HG03342 (cell line): ENCODE measurements around the gene CIB4.
"Not testable (repeated sequence)": the region's sequence is repeated elsewhere in the genome, so short reads cannot be mapped to it uniquely, and the experiment has no call there.

Experiments
- ATAC-seq: cut with Tn5 transposase; IDR thresholded peaks from one replicate; pipeline ENCODE4 v1.9.1; 2021; ENCODE audit warnings: mild to moderate bottlenecking, moderate library complexity; ENCODE audit not compliant: unreplicated experiment

Gene CIB4

DNA sequence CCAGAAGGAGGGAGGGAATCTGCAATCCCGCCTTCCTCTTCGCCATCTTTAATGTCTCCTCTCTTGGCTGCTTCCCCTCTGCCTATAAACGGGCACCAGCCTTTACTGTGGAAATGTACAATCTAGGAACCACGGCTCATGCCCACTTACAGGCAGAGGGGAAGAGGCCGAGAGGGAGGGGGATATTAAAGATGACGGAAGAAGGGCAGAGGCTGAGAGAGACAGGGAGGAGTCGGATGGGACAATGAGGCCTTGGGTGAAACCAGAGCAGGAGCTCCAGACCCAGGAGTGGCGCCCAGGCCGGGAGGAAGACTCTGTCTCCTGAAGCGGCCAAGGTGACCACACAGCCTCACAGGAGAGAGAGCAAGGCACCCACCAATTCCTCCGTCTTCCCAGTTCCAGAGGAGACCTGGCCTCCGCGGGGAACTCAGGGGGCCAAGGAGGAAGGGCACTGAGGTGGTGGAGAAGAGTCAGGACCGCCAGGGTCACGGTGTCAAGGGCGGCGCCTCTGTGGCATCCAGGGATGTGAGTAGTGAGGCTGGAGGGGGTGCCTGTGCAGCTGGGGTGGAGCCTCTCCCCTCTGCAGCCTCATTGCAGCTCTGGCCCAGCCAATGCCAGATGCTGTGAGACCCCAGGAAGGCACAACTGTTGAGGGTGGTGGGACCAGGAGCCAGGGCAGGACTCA lies 67.8 kb downstream of the CIB4 start:
- ATAC-seq, result no peak

DNA sequence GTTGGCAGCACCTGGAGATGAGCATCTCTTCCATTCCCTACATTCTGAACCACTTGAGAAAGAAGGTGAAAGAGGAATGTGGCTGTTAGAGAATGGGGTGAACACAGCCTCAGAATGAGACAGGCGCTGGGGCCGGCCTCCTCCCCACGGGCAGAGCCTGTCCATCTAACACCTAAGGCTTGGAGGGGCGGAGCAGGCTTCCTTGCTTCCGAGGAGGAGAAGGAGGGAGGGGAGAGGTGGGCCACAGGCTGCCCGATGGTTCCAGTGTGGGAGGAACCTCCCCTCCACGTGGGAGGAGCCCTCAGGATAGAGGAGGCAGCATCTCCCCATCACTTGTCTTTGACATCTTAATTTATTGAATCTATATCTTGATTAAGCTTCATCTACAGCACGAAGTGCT lies 68.6 kb downstream of the CIB4 start:
- ATAC-seq, result no peak

DNA sequence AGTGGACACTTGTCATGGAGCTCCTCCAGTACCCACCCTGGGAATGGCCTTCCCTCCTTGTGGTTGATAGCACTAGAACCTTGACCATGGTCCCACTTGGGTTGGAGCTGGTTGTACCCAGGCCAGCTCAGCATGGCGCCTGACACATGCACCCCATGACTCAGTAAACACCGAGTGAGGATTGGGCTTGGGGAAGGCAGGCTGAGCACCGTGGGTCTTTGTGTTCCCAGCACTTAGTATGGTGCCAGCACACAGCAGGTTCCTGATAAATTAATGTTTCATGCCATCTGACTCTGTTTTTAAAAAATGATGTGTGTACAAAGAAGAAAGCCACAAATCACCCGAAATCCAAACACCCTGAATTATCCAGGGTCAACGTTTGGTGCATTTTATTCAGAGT lies 69.8 kb downstream of the CIB4 start:
- ATAC-seq, result no peak

DNA sequence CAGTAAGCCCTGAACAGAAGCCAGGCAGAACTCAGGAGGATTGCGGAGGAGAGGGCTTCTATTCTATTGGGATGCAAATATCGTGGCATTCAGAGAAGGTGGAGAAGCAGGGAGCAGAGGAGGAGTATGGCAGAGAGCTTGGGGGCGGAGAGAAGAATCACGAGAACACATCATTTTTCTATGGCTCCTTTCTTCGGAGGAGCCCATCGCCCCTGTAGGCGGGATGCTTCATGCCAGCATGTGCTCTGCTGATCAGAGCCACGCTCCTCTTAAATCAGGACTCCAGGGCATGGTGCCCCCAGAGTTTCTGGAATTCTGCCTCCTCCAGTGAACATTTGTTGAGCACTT lies 71.1 kb downstream of the CIB4 start:
- ATAC-seq, result no peak

DNA sequence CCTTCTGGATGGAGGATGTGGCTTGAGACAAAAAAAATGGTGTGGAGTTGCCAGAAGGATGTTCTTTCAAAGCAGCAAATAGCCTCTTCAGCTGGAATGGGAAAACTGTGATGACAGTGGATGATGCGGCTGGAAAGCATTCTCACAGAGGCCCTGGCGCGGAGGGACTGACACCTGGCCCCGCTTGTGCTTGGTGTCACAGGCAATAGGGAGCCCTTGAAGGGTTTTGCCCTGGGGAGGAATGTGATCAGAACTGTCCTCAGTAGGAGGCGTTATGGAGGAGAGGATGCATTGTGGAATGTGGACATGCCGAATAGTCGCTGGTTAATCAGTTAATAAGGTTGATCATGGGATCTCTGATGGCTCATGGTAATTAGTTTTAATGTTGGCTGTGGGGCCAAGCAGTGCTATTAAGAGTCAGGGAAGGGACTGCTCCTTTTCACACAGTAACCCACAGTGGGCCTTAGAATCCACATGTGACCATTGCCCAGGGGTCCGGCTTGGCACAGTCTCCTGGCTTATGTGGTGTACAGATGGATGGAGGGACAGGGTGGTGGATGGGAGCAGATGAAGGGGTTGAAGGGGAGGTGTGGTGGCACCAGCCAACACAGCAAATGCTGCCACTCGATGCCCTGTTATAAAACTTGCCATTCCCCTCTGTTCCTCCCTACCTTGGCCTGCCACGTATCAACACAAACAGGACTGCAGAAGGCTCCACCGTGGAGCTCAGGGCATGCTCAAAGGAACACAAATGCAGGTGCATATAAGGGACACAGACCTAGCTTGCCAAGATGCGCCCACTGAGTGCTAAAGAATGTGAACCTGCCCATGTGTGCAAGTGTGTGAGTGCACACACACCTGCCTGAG lies 71.7 kb downstream of the CIB4 start:
- no peak for ATAC-seq

DNA sequence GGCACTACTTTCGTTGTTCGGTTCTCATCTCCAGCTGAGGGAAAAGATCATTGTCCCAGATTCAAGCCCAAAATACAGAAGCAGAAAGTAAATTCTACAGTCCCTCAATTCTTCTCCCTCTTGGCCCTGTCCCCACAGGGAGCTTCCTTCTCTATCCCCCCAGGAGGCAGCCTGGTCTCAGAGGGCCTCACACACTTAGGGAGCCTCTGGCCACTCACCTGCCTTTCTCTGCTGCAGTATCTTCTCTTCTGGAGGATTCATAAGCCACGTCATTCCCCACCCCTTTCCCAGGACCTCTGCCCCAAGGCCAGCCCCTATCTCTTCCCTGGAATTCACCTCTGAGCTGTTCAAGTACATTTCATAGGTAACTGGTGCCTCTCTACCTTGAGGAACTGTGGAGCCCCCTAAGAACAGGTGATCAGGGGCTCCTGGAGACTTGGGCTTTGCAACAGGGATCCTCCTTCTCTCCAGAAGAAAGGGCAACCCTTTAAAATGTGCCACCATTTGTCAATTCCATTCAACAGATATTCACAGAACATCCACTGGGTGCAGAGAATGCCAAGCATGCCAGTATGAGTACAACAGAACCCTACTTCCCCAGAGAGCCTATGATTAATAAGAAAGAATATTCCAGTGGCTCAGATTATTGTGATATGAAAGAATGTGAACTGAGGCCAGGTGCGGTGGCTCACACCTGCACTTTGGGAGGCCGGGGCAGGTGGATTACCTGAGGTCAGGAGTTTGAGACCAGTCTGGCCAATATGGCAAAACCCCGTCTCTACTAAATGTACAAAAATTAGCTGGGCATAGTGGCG lies 72.9 kb downstream of the CIB4 start:
- ATAC-seq, result no peak

DNA sequence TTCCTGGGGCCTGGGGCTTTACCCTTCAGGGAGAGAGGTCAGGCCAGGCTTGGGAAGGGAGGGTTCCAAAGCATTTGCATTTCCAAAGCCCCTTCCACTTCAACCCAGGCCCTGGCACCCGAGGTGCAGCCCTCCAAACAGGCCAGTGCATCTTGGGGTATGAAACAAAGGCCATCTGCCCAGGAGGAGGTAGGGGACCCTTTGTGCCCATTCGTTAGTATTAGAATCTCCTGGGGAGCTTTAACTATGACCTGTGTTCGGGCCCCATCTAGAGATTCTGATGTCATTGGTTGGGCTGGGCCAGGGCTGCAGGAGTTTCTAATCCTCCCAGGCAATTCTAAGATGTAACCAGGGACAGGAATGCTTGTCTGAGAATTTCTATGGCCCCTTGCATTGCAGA lies 73.6 kb downstream of the CIB4 start:
- ATAC-seq, result no peak

DNA sequence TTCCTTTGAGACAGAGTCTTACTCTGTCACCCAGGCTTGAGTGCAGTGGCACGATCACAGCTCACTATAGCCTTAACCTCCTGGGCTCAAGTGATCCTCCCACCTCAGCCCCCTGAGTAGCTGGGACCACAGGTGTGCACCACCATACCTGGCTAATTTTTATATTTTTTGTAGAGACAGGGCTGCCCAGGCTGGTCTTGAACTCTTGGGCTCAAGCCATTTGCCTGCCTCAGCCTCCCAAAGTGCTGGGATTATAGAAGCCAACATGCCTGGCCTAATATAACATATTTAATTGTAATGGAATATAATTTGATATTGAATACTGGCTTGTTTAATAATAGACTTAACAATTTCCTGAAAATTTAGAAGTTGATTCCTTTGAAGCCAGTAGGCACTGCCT lies 74.4 kb downstream of the CIB4 start:
- ATAC-seq, result not testable (repeated sequence)

DNA sequence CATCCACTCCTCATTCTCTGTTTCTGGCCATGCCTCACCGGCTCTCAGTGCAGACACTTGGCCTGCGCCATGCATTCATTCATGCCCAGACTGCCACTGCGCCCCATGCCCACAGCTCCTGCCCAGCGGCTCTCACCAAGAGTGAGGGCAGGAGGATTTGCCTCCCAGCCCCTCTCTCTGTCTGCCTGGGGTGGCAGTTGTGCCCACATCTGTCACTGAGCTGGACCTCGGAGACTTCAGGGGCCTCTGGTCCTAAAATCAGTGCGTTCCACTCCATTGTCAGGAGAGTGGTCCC lies 75.1 kb downstream of the CIB4 start:
- ATAC-seq, result no peak

DNA sequence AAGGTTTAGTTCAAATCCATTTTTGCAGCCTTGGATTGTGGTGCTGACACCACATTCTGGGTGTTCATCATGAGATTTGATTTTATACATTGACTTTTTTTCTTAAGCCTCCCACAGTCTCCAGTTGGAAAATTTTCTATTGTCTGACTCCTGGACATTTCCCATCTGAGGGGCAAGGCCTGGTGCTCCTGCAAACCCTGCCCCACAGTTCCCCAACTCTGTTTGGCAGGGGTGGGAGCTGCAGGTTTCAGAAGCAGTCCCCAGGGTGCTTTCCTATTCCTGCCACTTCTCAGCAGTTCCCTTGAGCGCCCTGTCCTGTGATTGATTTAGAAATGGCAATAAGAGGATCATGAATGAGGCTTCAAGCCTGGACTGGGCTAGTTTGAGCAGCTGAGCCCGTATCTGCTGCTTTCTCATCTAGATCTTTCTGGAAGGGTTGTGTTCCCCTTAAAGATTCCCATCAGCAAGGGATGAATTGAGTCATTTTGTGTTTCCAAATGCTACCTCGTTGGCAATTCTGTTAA lies 77.0 kb downstream of the CIB4 start:
- ATAC-seq, result no peak

DNA sequence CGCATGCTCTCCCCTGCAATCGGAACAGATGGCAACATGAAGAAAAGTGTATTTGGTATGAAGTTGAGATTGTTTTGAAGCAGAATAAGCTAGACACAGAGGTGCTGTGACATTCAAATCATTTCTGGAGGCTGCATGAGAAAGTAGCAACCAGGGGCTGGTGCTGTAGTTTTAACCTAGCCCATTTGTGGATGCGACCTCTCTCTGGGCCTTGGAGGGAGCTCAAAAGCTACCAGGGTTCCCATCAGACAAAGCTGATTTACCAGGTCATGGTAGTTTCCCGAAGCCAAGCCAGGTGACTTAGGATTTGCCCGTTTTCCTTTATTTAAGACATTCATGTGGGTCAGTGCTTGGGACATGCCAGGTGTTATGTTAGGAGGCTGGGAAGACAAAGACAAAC lies 77.5 kb downstream of the CIB4 start:
- no peak for ATAC-seq

DNA sequence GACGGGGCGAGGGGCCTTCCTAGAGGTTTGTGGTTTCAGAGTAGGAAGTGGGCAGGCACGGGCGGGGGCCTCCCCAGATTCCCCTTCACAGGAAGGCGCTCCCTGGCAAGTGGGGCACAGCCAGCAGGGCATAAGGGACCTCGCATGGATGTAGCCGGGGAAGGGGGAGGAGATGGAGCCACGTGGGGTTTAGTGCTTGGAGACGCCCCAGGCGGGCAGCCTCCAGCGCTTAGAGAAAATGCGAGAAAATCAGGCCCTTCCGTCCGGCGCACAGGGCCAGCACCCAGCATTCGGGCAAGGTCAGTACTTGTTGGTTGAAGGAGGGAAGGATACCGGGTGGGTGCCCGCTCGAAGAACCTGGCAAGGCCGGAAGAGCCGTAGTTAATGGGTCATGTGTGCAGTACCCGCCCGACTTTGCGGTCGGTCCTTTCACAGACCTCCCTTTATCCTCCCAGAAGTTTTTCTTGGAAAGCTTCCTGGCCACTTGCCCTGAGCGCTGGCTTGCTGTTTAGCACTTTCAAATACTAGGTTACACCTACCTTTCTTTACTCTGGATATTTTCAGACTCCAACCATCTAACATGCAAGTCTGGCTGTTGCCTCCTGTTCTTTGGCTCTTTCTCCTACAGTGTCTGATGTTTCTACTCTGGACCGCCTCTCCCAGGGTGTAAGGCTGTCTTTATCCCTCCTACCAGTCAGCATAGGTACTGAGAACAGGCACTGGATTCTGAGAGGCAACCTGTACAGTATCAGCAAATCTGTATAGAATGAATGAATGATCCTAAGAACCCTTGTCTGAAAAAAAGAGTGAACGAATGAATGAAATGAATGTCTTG lies 78.1 kb downstream of the CIB4 start:
- no peak for ATAC-seq

DNA sequence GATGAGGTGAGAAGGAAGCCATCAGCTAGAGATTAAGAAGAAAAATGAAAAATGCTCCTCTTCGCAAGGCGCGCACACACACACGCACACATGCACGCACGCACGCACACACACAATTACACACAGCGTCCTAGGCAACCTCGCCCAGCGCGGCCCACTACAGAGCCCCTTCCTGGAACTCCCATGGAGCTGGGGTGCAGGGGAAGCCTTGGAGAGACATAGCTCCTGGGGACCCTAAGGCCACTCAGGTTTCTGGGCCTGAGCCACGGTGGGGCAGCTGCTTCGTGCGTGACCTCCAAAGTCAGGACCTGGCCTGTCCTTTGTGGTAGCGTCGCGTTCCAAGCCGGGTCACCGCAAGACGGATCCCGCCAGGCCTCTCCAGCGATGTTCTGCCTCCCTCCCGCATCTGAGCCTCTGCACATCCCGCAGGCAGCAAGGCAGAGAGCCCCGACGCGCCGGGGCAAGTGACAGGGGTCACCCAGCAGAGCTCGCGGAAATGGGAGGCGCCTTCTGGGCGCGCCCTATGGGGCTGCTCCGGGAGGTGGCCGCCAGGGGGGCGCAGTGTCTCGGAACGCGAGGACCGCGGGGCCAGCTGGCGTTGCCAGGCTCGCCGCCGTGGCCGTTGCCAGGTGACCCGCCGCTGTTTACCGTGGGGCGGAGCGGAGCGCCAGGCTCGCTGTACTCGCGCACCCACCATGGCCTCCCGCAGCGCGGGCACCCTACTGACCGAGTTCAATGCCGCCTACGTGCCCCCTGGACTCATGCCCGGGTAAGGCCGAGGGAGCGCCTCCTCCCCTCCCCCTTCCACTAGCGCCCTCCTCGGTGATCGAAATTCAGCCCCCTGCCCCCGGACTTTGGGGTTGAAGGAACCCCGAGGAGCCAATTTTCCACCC lies 79.0 kb downstream of the CIB4 start:
- no peak for ATAC-seq

DNA sequence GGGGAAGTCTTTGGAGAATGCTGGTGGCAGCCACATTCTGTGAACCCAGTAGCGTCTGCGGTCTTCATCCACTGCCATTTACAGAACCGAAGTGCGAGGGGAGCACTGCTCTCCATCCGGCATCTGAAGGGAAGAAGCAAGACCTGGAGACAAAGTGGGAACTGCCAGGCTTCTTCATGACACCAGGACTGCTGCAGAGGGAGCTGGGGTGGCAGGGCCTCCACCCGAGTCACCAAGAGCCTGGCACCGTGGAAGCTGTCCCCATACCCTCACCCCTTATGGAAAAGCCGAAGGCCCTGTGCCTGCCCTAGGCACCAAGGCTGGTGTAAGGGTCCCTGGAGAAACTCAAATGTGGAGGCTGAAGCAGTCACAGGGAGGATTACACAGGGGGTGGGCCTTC lies 79.8 kb downstream of the CIB4 start:
- no peak for ATAC-seq

DNA sequence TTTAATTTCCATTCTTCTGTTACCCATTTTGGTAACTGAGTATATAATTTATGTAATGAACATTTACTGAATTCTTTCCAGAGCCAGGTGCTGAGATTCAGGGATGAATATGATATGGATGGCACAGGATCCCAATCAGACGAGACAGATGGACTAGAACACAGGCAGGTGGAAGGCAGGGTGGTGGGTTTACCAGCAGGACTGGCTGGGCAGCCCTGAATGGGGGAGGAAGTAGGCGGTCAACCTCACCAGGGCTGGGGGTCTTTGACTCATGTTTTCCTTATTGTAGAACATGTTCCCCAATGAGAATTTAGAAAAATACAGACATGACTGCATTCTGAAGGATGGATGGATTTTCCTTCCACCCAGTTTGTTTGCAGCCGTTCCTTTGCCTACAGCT lies 80.3 kb downstream of the CIB4 start:
- ATAC-seq, result no peak

DNA sequence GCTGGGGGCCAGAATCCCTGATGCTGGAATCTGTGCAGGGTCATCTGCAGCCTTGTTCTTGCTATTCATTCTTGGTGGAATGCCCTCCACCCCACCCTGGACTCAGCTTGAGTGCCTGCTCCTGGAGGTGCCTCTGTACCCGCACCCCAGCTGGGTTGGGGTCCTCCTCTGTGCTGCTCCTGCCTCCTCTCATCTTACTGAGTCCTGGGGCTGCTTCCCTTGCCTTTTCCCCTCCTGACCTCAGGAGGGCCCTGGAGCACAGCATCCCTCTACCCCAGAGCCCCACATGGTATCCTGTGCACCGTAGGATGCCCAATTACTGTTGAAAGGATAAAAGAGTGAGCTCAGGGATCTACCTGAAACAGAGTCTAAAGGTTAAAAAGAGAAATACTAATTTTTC lies 81.6 kb downstream of the CIB4 start:
- ATAC-seq, result no peak

DNA sequence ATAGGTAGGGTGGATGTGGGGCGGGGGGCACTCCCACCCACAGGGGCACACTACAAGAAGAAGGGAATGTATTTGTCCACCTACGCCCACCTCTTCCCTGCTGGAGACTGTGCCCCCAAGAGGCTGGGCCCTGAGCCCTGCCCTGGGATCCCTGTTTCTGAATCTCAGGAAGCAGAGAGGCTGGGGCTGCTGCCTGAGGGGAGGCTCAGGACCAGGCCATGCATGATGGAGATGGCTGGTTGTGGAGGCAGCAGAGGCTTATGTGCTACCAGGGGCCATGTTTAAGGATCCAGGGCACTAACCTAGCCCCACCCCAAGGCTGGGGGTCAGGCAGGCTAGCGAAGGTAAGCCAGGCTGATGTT lies 82.1 kb downstream of the CIB4 start:
- no peak for ATAC-seq

DNA sequence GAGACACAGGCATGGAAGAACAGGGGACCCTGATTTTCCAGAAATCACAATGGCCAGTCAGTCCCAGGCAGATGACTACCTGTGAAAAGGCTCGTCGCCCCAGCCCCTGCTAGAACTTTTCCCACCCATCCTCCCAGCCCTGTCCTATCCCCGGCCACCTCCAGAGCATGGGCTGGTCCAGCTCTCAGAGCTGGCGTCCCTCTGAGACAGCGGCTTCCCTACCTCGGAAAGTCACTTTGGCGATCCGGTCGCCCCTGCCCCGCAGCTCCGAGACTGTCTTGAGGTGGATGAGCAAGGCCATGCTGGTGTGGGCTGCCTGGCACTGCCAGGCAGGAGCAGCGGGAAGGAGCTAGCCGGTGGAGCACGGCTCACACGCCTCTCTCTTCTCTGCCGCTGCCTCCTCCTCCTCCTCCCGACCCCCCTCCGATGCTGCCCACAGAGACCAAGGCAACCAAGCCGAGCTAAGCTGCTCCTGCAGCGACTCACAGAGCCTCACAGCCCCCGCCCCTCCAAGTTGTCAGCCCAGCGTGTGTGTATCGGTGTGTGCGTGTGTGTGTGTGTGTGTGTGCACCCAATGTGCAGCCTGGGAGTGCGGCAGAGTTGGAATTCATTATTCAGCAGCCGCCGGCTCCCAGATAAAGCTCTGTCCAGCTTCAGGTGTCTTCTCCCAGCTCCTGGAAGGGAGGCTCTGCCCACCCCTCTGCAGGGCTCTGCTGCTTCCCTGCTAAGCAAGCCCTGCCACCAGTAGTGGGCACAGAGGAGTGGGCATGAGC lies 82.7 kb downstream of the CIB4 start:
- no peak for ATAC-seq

DNA sequence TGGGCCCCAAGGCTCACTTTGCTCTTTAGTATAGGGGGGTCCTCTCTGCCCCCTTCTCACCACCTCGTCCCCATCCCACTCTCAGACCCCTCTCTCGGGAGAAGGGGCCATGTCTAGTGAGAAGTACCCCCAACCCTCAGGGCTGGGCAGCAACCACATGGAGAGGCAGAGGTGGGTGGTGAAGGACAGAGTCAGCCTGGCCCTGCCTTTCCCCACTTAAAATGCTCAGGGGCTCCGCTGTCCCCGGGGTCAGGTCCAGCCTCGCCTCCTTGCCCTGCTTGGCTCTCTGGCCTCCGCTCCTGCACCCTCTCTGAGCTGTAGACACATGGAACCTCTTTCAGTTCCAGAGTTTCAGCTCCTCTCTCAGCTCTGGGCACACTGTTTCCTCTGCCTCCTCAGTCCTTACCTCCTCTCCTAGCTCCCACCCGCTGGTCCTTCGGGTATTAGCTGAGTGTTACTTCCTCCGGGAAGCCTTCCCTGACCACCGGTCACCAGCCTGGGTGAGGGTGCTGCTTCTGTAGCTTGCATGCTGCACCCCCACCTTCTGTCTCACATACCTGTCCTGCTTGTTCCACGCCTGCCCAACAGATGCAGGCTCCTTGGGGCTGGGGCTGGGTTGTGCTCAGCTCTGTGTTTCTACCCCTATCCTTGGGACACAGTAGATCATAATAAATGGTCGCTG lies 83.8 kb downstream of the CIB4 start:
- ATAC-seq, result no peak
